Ascending aorta (tissue), 2 donors: ENCODE results near the gene UGT1A7. TPM values are rescaled to one million over a fixed set of nuclear protein-coding genes. Genes with fewer than 3 reads are reported as not detected.
A peak's percentile ranks its signal among the peaks of the same experiment; 100 is the strongest.

ENCODE experiments used
- DNase-seq, 2 donors: peaks; one replicate each; pipeline ENCODE4 v3.0.0-alpha.2; 2019; ENCODE audit warnings: low spot score in 2 of 2
- H3K27ac ChIP-seq, 2 donors: fragments of 200-600 bp; sonication (generic); one replicate each; pipeline ENCODE4 v1.5.1; 2016 to 2017; ENCODE audit warnings: mild to moderate bottlenecking in 1 of 2
- H3K27me3 ChIP-seq: fragments of 200-600 bp; sonication (generic); one replicate; pipeline ENCODE4 v1.5.1; 2017
- H3K36me3 ChIP-seq, 2 donors: fragments of 200-600 bp; sonication (generic); one replicate each; pipeline ENCODE4 v1.5.1; 2016
- H3K4me1 ChIP-seq, 2 donors: fragments of 200-600 bp; sonication (generic); one replicate each; pipeline ENCODE4 v1.5.1; 2016 to 2017; ENCODE audit warnings: mild to moderate bottlenecking in 1 of 2
- H3K4me3 ChIP-seq, 2 donors: fragments of 200-600 bp; sonication (generic); one replicate each; pipeline ENCODE4 v1.5.1; 2016 to 2017; ENCODE audit warnings: mild to moderate bottlenecking in 1 of 2
- H3K9me3 ChIP-seq, 2 donors: fragments of 200-600 bp; sonication (generic); one replicate each; pipeline ENCODE4 v1.5.1; 2016
- intact Hi-C: fragments of 100-400 bp; cut with DNase I; formaldehyde crosslinking; loops from one replicate; pipeline ENCODE4 v1.15.1; 2023
- total RNA-seq: library from RNA; depleted of rRNA; stranded (reverse); fragments of >200 nt; gene quantifications from one replicate; pipeline ENCODE4 v1.1.0, GENCODE V29; 2016
- TF ChIP-seq, protein P1 (sequence below), 3 experiments: fragments of 200-600 bp in 2 of 3; fragments of 450-650 bp in 1 of 3; sonication (generic) in 2 of 3; IDR thresholded peaks; one replicate each; pipeline ENCODE4 v1.5.1; 2016 to 2019; ENCODE audit warnings: antibody characterized with exemption in 3 of 3, mild to moderate bottlenecking in 1 of 3, moderate library complexity in 1 of 3

Gene UGT1A7
- total RNA-seq, 1 donor from 2014 or later: not detected

DNA sequence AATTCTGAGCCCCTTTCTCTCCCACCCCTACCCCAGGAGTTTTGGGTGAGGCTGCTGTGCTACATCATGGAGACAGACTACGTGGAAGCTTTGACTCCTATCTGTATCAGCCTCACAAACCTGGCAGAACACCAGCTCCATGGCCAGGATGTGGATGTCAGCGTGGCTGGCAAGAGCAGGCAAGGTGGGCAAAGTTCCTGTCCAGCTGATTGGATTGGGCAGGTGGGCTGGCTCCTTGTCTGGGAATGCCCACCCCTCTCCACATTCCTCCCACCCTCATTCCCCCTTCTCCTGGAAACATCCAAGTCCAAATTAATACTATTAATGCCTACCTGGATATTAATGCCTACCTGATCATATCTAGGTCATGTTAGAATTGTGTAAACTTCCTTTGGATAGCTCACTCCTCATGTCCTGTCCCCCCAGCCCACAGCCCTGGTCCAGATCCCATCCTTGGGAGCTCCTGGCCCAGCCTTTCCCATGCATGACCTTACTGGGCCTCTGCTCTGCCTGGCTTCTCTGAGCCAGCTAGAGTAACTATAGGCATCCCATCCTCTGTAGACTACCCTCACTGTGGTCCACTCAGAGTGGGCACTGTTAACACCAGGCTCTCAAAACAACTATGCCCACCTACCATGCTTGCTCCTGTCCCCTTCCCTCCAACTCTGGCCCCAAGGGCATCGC is 120.6 kb downstream of the UGT1A7 start:
- TF ChIP-seq, protein P1, sequence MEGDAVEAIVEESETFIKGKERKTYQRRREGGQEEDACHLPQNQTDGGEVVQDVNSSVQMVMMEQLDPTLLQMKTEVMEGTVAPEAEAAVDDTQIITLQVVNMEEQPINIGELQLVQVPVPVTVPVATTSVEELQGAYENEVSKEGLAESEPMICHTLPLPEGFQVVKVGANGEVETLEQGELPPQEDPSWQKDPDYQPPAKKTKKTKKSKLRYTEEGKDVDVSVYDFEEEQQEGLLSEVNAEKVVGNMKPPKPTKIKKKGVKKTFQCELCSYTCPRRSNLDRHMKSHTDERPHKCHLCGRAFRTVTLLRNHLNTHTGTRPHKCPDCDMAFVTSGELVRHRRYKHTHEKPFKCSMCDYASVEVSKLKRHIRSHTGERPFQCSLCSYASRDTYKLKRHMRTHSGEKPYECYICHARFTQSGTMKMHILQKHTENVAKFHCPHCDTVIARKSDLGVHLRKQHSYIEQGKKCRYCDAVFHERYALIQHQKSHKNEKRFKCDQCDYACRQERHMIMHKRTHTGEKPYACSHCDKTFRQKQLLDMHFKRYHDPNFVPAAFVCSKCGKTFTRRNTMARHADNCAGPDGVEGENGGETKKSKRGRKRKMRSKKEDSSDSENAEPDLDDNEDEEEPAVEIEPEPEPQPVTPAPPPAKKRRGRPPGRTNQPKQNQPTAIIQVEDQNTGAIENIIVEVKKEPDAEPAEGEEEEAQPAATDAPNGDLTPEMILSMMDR (IDR thresholded peaks at IDR 0.05): no peak
- intact Hi-C loops: no loop called here
- H3K4me3 ChIP-seq: no peak overlapping the region
- no peak overlapping the region for H3K27ac ChIP-seq
- no peaks in the 10 kb centered on the region for H3K27me3 ChIP-seq
- H3K9me3 ChIP-seq: no peaks in the 10 kb centered on the region
- no peaks in the 10 kb centered on the region for H3K4me1 ChIP-seq
- no peaks in the 10 kb centered on the region for H3K36me3 ChIP-seq
- DNase-seq: no peak

DNA sequence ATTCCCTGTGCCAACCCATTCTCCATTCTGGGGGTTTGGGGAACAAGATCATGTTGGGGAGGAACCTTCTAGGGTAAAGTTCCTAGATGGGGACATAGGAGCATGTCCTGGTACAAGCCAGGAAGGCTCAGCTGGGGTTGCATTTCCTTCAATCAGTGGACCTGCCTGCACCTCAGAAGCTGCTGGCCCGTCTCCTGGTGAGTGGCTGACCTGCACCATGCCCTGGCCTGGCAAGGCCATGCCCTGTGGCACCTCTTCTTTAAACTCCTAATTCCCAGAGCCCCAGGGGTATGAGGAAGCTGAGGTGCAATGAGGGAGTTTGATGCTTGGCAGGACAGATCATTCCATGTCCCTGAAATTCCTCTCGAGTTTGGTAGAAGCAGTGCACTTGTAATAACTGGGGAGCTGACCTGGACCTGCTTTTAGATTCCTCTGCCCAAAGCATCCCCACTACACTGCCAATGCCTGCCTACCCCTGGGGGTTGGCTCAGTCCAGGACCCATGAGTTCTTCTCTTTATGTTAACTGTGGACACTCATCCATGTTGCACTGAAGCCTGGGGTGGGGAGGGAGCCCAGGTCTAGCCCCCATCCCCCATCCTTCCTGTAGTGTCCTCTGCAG is 121.7 kb downstream of the UGT1A7 start:
- H3K4me3 ChIP-seq: no peak overlapping the region
- H3K4me1 ChIP-seq: no peaks in the 10 kb centered on the region
- no peaks in the 10 kb centered on the region for H3K36me3 ChIP-seq
- H3K27me3 ChIP-seq: no peaks in the 10 kb centered on the region
- TF ChIP-seq, protein P1 (IDR thresholded peaks at IDR 0.05): no peak
- intact Hi-C loops: no loop called here
- peak in 1 of 2 donors; percentile 53 for DNase-seq
- H3K9me3 ChIP-seq: no peaks in the 10 kb centered on the region
- no peak overlapping the region for H3K27ac ChIP-seq

DNA sequence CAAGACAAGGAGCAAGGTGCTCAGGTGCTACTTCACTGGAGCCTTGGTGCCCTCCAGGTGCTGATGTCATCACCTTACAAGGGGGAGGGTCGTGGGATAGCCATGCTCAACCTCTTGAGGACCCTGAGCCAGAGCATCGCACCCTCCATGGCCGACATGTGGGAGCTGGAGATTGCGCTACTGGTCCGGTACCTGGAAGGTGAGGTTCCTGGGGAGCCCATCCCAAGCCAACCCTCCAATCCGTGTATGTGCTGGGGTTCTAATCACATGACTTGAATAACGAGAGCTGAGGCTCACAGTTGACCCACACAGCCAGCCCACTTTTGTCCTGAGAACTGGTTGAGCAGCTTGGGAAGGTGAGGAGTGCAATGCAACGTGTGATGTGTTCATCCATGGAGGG is 122.3 kb downstream of the UGT1A7 start:
- no peaks in the 10 kb centered on the region for H3K27me3 ChIP-seq
- H3K4me1 ChIP-seq: no peaks in the 10 kb centered on the region
- peak in 1 of 2 donors; percentile 53 for DNase-seq
- intact Hi-C loops: no loop called here
- H3K4me3 ChIP-seq: no peak overlapping the region
- TF ChIP-seq, protein P1 (IDR thresholded peaks at IDR 0.05): no peak
- H3K27ac ChIP-seq: no peak overlapping the region
- no peaks in the 10 kb centered on the region for H3K36me3 ChIP-seq
- H3K9me3 ChIP-seq: no peaks in the 10 kb centered on the region

DNA sequence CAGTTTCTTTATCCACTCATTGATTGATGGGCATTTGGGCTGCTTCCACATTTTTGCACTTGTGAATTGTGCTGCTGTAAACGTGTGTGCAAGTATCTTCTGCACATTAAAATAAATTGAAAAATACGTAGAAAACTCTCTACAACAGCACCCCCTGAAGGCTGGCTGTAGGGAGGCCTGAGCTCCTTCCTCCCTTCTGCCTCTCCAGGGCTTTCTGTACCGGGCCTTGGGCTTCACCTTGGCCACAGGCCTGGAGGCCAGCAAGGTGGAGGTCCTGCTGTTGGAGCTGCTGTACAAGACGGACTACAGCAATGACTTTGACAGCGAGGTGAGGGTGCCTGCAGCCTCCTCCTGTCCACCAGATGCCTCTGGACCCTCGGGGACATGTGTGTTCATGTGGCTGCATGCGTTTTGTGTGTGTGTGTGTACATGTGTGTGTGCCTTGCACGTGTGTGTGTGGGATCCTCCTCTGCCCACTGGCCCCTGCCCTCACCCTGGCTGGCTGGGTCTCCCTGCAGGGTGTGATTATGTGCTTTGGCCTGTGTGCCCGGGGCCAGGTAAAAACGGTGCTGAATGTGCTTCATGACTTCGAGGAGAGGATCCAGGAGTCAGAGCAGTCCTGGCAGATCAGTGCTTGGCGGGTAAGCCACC is 125.6 kb downstream of the UGT1A7 start:
- intact Hi-C loops: no loop called here
- H3K4me1 ChIP-seq: no peaks in the 10 kb centered on the region
- H3K4me3 ChIP-seq: no peak overlapping the region
- H3K36me3 ChIP-seq: no peaks in the 10 kb centered on the region
- no peaks in the 10 kb centered on the region for H3K27me3 ChIP-seq
- no peak overlapping the region for H3K27ac ChIP-seq
- DNase-seq: peak in 1 of 2 donors; percentile 42
- TF ChIP-seq, protein P1 (IDR thresholded peaks at IDR 0.05): no peak
- no peaks in the 10 kb centered on the region for H3K9me3 ChIP-seq

DNA sequence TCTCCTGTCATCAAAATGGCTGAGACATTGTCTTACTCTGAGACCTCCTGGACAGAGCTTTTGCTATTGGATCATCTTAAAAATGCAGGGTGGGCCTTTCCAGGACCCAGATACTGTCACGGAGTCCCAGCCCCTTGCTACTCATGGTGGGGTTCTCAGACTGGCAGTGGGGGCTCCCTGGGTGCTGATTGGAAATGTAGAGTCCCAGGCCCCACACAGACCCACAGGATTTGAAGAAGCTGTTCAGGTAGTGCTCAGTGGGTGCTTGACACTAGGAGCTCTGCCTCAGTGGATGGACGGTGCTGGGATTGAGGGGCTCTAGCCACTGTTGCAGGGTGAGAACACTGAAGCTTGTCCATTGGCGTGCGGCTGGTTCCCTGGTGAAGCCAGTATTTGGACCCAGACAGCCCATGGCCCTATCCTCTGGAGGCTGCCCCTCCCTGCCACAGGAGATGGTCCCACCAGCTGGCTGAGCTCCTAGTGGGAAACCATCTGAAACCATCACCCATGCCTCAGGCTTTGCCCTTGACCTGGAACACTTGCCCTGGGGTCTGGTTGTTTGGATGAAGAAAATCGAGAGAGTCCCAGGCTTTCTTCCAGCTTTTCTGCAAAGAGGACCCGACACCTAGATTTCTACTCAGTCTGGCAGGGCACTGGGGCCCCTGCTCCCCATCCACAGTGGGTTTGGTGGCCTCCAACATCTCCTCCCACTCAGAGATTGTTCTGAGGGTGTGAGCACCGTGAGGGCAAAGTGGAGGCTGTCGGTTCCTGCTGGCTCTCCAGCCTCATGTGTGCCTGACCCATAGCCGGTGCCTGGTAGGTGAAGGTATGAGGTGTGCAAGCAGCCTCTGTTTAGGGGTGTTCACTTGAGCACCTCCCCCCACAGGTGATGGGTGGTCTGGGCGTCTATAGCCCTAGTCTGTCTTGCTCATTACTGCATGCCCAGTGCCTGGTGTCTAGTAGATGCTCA is 126.5 kb downstream of the UGT1A7 start:
- Histone ChIP-seq H3K4me3 (no peak overlapping the region), H3K9me3 (no peaks in the 10 kb centered on the region), H3K27ac (no peak overlapping the region), H3K4me1 (no peaks in the 10 kb centered on the region), H3K36me3 (no peaks in the 10 kb centered on the region), H3K27me3 (no peaks in the 10 kb centered on the region)
- TF ChIP-seq, protein P1 (IDR thresholded peaks at IDR 0.05): no peak
- DNase-seq: no peak
- intact Hi-C loops: no loop called here
